H9 (cell line): ENCODE measurements around the gene NOVA1. TPM values are rescaled to one million over a fixed set of nuclear protein-coding genes. Genes with fewer than 3 reads are reported as not detected.

Source experiments
- DNase-seq: peaks from one replicate; pipeline ENCODE4 v3.0.0-alpha.2; 2017
- H2AFZ ChIP-seq: one replicate; pipeline ENCODE4 v1.6.1; 2013; ENCODE audit warnings: mild to moderate bottlenecking, low read length, control low read depth, moderate library complexity
- H2AK5ac ChIP-seq: 2 replicates; pipeline ENCODE4 v1.6.1; 2013; ENCODE audit warnings: low read length, control low read depth, mixed read lengths; ENCODE audit not compliant: insufficient read length
- H2BK120ac ChIP-seq: one replicate; pipeline ENCODE4 v1.6.1; 2013; ENCODE audit warnings: low read depth, mild to moderate bottlenecking, low read length, control low read depth, inconsistent platforms; ENCODE audit not compliant: poor library complexity, severe bottlenecking
- H2BK12ac ChIP-seq: 2 replicates; pipeline ENCODE4 v1.6.1; 2013; ENCODE audit warnings: low read length, control low read depth, mixed read lengths, low read depth; ENCODE audit not compliant: insufficient read length
- H2BK15ac ChIP-seq: 2 replicates; pipeline ENCODE4 v1.6.1; 2013; ENCODE audit warnings: low read depth, low read length, control low read depth
- H2BK20ac ChIP-seq: one replicate; pipeline ENCODE4 v1.6.1; 2013; ENCODE audit warnings: low read depth, mild to moderate bottlenecking, low read length, control low read depth, inconsistent platforms; ENCODE audit not compliant: poor library complexity, severe bottlenecking
- H2BK5ac ChIP-seq: 2 replicates; pipeline ENCODE4 v1.6.1; 2013; ENCODE audit warnings: low read length, control low read depth, mixed read lengths; ENCODE audit not compliant: insufficient read length
- H3K14ac ChIP-seq: 2 replicates; pipeline ENCODE4 v1.6.1; 2013; ENCODE audit warnings: low read length, control low read depth; ENCODE audit not compliant: insufficient read depth
- H3K18ac ChIP-seq: 2 replicates; pipeline ENCODE4 v1.6.1; 2013; ENCODE audit warnings: low read depth, mild to moderate bottlenecking, mixed read lengths, low read length, control low read depth; ENCODE audit not compliant: insufficient read length
- H3K23ac ChIP-seq: 2 replicates; pipeline ENCODE4 v1.6.1; 2013; ENCODE audit warnings: low read length, control low read depth, mixed read lengths, low read depth; ENCODE audit not compliant: insufficient read length
- H3K23me2 ChIP-seq: 2 replicates; pipeline ENCODE4 v1.6.1; 2013; ENCODE audit warnings: low read depth, mild to moderate bottlenecking, mixed read lengths, low read length, control low read depth; ENCODE audit not compliant: insufficient read length, poor library complexity, severe bottlenecking
- H3K27ac ChIP-seq: 2 replicates; pipeline ENCODE4 v1.5.1; 2013; ENCODE audit warnings: low read length, control low read depth, mixed read lengths, low read depth; ENCODE audit not compliant: insufficient read length
- H3K27me3 ChIP-seq: 2 replicates; pipeline ENCODE4 v1.6.1; 2013; ENCODE audit warnings: low read length, control low read depth, inconsistent platforms; ENCODE audit not compliant: insufficient read depth
- H3K4ac ChIP-seq: 2 replicates; pipeline ENCODE4 v1.6.1; 2013; ENCODE audit warnings: low read depth, mild to moderate bottlenecking, control low read depth, inconsistent platforms, low read length, moderate library complexity
- H3K4me1 ChIP-seq: 2 replicates; pipeline ENCODE4 v1.6.1; 2013; ENCODE audit warnings: low read length, control low read depth, inconsistent platforms; ENCODE audit not compliant: insufficient read depth
- H3K4me2 ChIP-seq: 2 replicates; pipeline ENCODE4 v1.6.1; 2013; ENCODE audit warnings: low read length, control low read depth, mixed read lengths; ENCODE audit not compliant: insufficient read length, insufficient read depth
- H3K56ac ChIP-seq: 2 replicates; pipeline ENCODE4 v1.6.1; 2013; ENCODE audit warnings: low read depth, mild to moderate bottlenecking, mixed read lengths, low read length, control low read depth; ENCODE audit not compliant: insufficient read length
- H3K79me1 ChIP-seq: 2 replicates; pipeline ENCODE4 v1.6.1; 2013; ENCODE audit warnings: low read depth, mild to moderate bottlenecking, moderate library complexity, low read length, control low read depth, inconsistent platforms; ENCODE audit not compliant: insufficient read depth, poor library complexity, severe bottlenecking
- H3K79me2 ChIP-seq: 2 replicates; pipeline ENCODE4 v1.6.1; 2013; ENCODE audit warnings: low read length, control low read depth, inconsistent platforms; ENCODE audit not compliant: insufficient read depth
- H3K9ac ChIP-seq: 2 replicates; pipeline ENCODE4 v1.6.1; 2013; ENCODE audit warnings: low read length, control low read depth, mixed read lengths; ENCODE audit not compliant: insufficient read length; ENCODE audit errors: extremely low read depth
- H3K9me3 ChIP-seq: one replicate; pipeline ENCODE4 v1.6.1; 2013; ENCODE audit warnings: low read depth, low read length, inconsistent platforms; ENCODE audit not compliant: control insufficient read depth
- H3T11ph ChIP-seq: one replicate; pipeline ENCODE4 v1.6.1; 2013; ENCODE audit warnings: mild to moderate bottlenecking, low read length, control low read depth, inconsistent platforms
- H4K20me1 ChIP-seq: one replicate; pipeline ENCODE4 v1.6.1; 2013; ENCODE audit not compliant: control insufficient read depth, insufficient read length, insufficient read depth
- H4K5ac ChIP-seq: 2 replicates; pipeline ENCODE4 v1.6.1; 2013; ENCODE audit warnings: low read depth, mild to moderate bottlenecking, mixed read lengths, low read length, control low read depth; ENCODE audit not compliant: insufficient read length
- H4K8ac ChIP-seq: replicated peaks from 2 replicates; pipeline ENCODE4 v1.6.1; 2013; ENCODE audit warnings: low read length, control low read depth, mixed read lengths, low read depth; ENCODE audit not compliant: insufficient read length
- H4K91ac ChIP-seq: 2 replicates; pipeline ENCODE4 v1.6.1; 2013; ENCODE audit warnings: low read depth, mild to moderate bottlenecking, moderate library complexity, mixed read lengths, low read length, control low read depth; ENCODE audit not compliant: insufficient read length
- H3K27ac Mint-ChIP-seq, 3 experiments: 2 replicates in 2 of 3; 3 replicates in 1 of 3; pipeline ENCODE4 v1.8.0; 2020 to 2021; ENCODE audit warnings: mixed read lengths in 3 of 3, mild to moderate bottlenecking in 1 of 3, moderate library complexity in 1 of 3
- H3K27me3 Mint-ChIP-seq: 2 replicates; pipeline ENCODE4 v1.8.0; 2021; ENCODE audit warnings: low read depth, mild to moderate bottlenecking, moderate library complexity, mixed read lengths
- H3K36me3 Mint-ChIP-seq, 3 experiments: 2 replicates in 2 of 3; 3 replicates in 1 of 3; pipeline ENCODE4 v1.8.0; 2020 to 2021; ENCODE audit warnings: low read depth in 3 of 3, mixed read lengths in 3 of 3; ENCODE audit not compliant: insufficient read depth in 1 of 3
- H3K4me1 Mint-ChIP-seq, 2 experiments: 2 replicates each; pipeline ENCODE4 v1.8.0; 2020; ENCODE audit warnings: mixed read lengths in 2 of 2
- H3K4me3 Mint-ChIP-seq, 2 experiments: 2 replicates in 1 of 2; 3 replicates in 1 of 2; pipeline ENCODE4 v1.8.0; 2020 to 2021; ENCODE audit warnings: mild to moderate bottlenecking in 2 of 2, mixed read lengths in 2 of 2, moderate library complexity in 1 of 2
- H3K9me3 Mint-ChIP-seq, 2 experiments: 2 replicates in 1 of 2; 3 replicates in 1 of 2; pipeline ENCODE4 v1.8.0; 2020; ENCODE audit warnings: mild to moderate bottlenecking in 2 of 2, mixed read lengths in 2 of 2, moderate library complexity in 1 of 2
- WGBS: extraction: QIAGEN DNeasy Blood & Tissue Kit; methylation state at CpG from one replicate; pipeline ENCODE4 v1.1.7; 2013; ENCODE audit warnings: missing lambda C conversion rate, low lambda C conversion rate, mixed read lengths; ENCODE audit not compliant: insufficient read length; ENCODE audit errors: extremely low coverage; 5-methylcytosine and 5-hydroxymethylcytosine counted together
- total RNA-seq: library from RNA; stranded (reverse); gene quantifications from 2 replicates; pipeline ENCODE4 v1.2.1, GENCODE V29; 2021
- TF ChIP-seq, protein P1 (sequence below): fragments of 200-600 bp; sonication (generic); conservative IDR thresholded peaks from 3 replicates; pipeline ENCODE4 v1.8.0; 2021; ENCODE audit warnings: antibody characterized with exemption, mild to moderate bottlenecking

Gene NOVA1
- total RNA-seq, 1 experiment from 2014 or later: 13.8 TPM

DNA sequence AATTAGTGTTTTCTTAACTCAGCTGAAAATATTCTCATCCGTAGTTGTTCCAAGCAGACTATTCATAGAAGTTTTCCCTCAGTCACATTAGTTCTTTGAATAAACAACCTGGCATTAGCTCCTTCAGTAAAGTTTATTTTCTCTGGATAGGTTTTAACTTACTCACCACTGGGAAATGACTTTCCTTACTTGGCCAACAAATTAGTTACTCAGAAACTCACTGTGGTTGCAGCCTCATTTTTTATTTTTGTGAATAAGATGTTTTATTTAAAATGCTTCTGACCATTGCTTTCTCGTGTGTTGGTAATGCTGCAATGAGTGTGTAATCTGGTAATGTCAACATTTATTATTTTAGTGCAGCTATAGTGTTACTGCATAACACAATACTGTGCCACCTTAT lies 74.9 kb downstream of the NOVA1 start:
- no peaks in the 10 kb centered on the region for H3K9me3 Mint-ChIP-seq
- H3K27me3 ChIP-seq: no peaks in the 10 kb centered on the region
- no peaks in the 10 kb centered on the region for H3K79me1 ChIP-seq
- H2BK12ac ChIP-seq: no peak overlapping the region
- no peak overlapping the region for H2BK120ac ChIP-seq
- H4K91ac ChIP-seq: no peak overlapping the region
- H2AK5ac ChIP-seq: no peak overlapping the region
- peak overlapping the region in 1 of 3 experiments; percentile 63; a peak in 1 of 7 replicates for H3K27ac Mint-ChIP-seq
- no peak for DNase-seq
- no peaks in the 10 kb centered on the region for H3K23me2 ChIP-seq
- WGBS: no CpG with 5 or more reads among the region's 2 CpGs
- H2AFZ ChIP-seq: no peak overlapping the region
- H3K4me2 ChIP-seq: no peak overlapping the region
- no peak overlapping the region for H4K5ac ChIP-seq
- TF ChIP-seq, protein P1, sequence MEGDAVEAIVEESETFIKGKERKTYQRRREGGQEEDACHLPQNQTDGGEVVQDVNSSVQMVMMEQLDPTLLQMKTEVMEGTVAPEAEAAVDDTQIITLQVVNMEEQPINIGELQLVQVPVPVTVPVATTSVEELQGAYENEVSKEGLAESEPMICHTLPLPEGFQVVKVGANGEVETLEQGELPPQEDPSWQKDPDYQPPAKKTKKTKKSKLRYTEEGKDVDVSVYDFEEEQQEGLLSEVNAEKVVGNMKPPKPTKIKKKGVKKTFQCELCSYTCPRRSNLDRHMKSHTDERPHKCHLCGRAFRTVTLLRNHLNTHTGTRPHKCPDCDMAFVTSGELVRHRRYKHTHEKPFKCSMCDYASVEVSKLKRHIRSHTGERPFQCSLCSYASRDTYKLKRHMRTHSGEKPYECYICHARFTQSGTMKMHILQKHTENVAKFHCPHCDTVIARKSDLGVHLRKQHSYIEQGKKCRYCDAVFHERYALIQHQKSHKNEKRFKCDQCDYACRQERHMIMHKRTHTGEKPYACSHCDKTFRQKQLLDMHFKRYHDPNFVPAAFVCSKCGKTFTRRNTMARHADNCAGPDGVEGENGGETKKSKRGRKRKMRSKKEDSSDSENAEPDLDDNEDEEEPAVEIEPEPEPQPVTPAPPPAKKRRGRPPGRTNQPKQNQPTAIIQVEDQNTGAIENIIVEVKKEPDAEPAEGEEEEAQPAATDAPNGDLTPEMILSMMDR: no peak
- no peaks in the 10 kb centered on the region for H3K79me2 ChIP-seq
- no peak overlapping the region for H2BK15ac ChIP-seq
- H3K18ac ChIP-seq: no peak overlapping the region
- no peaks in the 10 kb centered on the region; a peak in 1 of 7 replicates for H3K36me3 Mint-ChIP-seq
- no peaks in the 10 kb centered on the region for H4K20me1 ChIP-seq
- no peaks in the 10 kb centered on the region for H3K27me3 Mint-ChIP-seq
- no peak overlapping the region for H3T11ph ChIP-seq
- H4K8ac ChIP-seq: no peak overlapping the region
- no peak overlapping the region for H3K4ac ChIP-seq
- H3K23ac ChIP-seq: no peak overlapping the region
- H3K4me1 Mint-ChIP-seq: peaks cover 14 to 15% of the 10 kb centered on the region in 2 experiments
- no peak overlapping the region for H3K27ac ChIP-seq
- H3K9me3 ChIP-seq: no peaks in the 10 kb centered on the region
- H2BK20ac ChIP-seq: no peak overlapping the region
- H3K4me1 ChIP-seq: no peaks in the 10 kb centered on the region; the same call in 1 of the 2 replicates
- H3K4me3 Mint-ChIP-seq: no peak overlapping the region
- no peak overlapping the region for H3K56ac ChIP-seq
- H2BK5ac ChIP-seq: no peak overlapping the region
- H3K14ac ChIP-seq: no peak overlapping the region
- H3K9ac ChIP-seq: no peak overlapping the region
